Measurements from ENCODE around the gene LRRC10B.

The LRRC10B gene

DNA sequence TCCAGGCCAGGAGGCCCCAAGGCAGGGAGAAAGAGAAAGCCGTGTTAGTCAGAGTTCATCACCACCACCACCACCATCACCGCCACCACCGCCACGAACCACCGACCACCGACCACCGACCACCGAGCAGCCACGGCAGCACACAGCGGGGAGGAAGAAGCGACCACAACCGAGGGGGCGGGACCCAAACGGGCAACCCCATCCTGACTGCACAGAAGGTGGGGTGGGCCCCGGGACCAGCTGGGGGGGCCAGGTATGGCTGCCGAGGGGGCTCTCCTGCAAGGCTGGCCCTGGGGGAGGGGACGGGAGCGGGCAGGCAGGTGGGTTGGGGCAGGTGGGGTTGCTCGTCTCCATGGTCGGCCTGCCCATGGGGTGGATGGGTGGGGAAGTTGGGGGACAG is 38.1 kb downstream of the LRRC10B start:
- no peak for DNase-seq (ENCODE audit: low read depth)

- DNase-seq (ENCODE audit: low read depth) = no peak
These were observed 38.7 kb downstream of the LRRC10B start for GRCh38 chr11:61547246-61547645.

GRCh38 chr11:61549177-61549576 is 40.6 kb downstream of the LRRC10B start:
- DNase-seq (ENCODE audit: low read depth) = no peak

DNA sequence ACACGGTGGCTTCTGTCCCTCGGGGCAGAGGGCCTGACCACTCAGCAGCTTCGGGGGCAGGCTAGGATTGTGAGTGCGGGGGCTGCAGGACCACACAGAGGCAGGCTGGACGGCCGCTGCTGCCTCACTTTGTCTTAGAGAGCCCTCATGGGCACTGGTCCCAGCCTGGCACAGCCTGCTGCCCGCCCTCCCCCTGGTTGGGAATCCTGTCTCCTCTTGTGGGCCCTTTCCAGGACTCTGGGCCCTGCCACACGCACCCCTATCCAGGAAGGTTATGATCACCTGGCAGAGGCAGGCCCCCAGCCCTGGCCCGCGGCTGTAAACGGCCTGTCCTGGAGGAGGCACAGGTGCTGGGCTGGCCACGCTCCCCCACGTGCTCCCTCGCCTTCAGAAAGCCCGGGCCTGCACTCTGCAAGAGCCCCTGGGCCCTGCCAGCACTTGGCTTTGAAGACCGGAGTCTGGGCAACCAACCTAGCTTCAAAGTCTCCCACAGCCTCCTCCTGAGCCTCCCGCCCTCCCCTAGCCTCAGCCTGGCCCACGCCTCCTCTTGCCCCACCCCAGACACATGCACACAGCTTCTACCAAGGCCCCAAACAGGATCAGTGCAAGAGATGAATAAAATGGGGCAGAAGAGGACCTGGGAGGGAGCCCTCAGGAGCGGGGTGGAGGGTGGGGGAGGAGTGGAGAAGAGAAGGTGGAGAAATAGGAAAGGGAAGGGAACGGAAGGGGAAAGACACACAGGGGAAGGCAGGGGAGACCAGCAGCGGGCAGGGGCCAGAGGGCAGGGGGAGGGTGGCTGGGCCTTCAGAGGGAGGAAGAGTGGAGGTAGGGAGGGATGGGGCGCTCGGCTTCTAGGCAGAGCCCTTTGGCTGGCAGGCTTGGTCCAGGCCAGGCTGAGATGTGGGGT is 41.4 kb downstream of the LRRC10B start:
- DNase-seq (ENCODE audit: low read depth) = no peak

DNA sequence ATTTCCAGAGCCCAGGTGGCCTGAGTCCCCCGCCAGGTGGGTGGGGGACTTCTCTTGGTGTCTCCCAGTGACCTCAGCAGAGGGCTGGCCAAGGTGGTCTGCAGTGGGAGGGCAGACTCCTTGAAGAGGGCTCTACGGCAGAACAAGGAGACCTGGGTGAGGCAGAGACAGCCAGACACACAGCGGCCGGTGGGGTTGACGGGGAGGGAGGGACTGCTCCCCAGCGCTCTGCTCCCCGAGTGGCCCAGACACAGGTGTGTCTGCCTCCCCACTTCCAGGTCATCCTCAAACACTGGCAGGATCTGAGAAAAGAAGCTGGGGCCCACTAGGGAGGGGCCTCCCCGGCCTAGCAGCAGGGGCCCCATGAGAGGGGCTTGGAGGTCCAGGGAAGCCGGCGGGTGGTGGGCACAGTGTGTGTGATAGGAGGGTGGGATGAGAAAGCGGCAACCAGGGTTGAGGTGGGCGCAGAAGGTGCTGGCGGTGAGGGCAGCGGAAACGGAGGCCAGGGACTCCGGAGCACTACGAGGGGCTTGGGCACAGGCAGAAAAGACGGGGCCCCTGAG is 42.2 kb downstream of the LRRC10B start:
- no peak for DNase-seq (ENCODE audit: low read depth)

DNA sequence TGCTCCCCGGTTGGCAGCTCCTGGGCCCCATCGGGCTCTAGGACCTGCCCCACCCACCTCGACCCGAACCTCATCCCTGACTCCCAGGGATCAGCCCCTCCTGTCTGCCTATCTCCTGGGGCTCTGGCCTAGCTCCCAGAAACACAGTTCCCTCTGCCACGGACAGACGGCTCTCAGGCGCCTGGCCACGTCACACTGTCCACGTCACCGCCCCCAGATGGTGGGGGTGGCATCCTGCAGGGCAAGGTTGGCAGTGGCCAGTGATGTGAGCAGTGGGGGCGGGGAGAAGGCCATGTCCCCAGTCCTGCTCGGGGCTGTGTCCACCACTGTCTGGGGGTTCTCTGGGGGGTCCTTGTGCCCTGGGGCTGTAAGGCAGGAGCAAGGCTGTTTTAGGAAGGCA is 43.1 kb downstream of the LRRC10B start:
- DNase-seq (ENCODE audit: low read depth) = no peak

DNA sequence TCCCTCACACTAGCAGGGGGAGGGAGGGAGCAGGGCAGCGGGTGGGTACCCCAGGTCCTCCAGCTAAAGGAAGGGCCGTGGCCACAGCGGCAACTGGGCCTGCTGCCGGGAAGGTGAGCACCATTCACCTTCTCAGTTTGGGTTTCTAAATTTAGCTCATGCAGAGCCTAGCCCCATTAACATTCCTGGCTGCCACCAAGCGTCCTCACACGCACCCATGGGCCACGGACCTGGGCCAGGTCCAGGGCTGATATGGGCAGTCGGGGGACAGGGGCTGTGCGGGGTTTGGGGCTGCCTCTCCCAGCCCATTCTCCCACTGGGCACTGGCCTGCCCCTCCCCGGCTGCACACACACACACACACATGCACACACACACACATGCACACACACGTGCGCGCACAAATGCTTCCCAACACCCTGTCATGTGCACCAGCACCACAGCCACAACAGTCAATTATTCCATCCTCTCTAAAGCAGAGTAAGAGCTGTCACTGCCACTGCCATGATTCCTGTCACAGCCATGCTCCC is 43.6 kb downstream of the LRRC10B start:
- DNase-seq (ENCODE audit: low read depth) = no peak

- DNase-seq (ENCODE audit: low read depth) = no peak
These were observed 45.0 kb downstream of the LRRC10B start for GRCh38 chr11:61553373-61554171.

DNA sequence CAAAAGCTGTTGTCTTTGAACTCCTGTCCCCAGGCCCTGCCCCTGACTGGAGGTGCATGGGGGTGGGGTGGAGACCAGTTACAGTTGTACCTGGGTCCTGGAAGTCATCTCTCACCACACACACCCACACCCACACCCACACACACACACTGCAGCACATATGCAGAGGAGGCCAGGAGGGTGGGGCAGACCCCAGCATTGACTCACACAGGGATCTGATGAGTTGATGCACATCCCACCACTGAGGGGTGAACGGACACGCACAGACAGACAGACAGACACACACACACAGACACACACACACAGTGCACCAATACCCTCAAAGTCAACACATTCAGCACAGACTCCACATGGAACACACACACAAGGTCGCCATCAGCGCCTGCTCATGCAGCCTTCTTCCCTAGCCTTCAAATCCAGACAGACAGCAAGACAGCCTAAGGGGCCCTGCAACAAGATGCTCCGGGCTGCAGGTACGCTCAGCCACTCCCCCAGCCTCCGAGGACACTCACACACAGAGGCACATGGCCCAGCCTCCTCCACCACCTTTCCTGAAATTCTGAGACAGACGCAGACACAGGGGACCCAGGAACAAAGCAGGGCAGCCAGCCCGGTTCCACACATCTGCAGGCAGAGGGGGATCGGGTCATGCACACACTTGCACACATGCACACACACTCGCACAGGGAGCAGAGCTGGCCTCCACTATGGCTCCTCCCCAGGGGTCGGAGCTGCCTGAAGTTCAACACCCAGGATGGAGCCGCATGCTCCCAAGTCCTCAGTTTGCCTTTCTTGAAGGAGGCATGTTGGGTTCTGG is 45.8 kb downstream of the LRRC10B start:
- no peak for DNase-seq (ENCODE audit: low read depth)

DNA sequence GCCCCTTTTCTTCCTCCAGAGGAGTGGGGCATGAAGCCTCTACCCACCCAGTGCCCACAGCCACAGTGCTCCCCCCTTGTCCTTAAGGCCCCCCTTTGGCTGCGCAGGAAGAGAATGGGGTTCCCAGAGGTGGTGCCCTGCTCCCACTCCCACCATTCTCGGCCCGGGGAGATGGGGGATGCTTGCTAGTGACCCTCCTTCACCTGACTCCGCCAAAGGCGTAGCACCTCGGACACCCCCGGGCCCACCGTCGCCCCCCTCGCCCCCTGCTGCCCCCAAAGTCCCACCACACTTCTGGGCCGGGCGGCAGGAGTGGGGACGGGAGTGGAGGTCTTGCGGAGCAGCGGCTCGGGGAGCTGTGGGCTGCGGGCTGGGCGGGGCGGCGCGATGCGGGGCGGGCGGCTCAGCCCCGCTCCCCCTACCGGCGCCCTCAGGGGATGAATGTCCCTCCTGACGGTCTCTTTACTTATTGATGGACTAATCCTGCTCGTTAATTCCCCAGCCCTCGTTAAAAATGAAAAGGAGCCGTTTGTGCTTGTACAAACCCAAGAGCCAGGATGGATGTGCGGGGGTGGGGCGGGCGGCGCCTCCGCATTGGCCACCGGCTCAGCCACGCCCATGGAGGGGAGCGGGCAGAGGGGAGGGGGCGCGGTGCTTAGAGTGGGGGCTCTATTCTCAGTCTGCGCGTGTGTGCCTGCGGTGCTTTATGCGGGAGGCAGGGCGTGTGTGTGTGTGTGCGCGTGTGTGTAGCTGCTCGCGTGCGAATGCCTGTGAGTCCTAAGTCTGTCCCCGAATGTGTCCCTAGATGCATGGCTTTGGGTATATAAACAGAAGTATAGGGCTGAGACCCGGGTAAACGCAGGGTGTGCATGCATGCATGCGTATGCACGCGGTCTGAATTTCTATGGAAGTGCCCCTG is 46.8 kb downstream of the LRRC10B start:
- no peak for DNase-seq (ENCODE audit: low read depth)

DNA sequence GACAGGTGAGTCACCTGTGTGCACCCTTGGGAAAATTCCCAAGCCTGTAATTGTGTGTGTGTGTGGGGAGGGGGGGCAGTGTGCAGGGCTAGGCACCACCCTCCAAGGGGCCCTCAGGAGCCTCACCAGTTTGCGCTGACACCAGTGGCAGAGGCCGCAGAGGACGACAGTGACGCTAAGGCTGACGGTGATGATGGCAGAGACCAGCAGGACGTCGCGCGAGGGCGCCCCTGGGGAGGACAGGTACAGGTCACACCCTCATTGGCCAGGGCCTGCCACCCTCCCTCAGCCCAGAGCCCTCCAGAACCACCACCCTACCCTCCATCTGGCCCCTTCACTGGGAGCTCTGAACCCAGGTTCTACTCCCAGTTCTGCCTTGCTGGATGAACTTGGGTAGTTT is 47.4 kb downstream of the LRRC10B start:
- DNase-seq (ENCODE audit: low read depth) = no peak

DNA sequence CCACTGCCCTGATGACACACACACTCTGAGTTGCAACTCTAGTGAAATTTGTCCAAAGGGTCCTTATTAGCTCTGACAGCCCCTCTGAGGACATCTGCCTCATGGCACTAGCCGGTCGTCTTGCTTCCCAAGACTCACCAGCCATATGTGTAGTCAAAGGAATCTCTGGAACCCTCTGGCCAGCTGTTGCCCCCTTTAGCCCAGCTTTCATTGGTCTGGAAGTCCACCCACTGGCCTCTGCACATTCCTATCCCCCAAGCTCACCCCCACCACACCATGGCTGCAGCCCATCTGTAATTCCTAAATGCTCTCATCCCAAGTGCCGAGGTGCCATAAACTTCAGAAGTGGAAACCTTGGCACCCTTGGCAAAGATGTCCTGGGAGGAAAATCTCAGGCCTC is 48.1 kb downstream of the LRRC10B start:
- no peak for DNase-seq (ENCODE audit: low read depth)
